ENCODE results near the gene ZNF710.

- no peak for TF ChIP-seq CTCF (conservative IDR thresholded peaks at IDR 0.05; ENCODE audit: low read depth, low read length)
- no peak for TF ChIP-seq EZH2 (IDR thresholded peaks at IDR 0.05; ENCODE audit: borderline replicate concordance, low read depth, low read length, poor library complexity, severe bottlenecking)
Measured at GRCh38 chr15:90126022-90126421, 124.9 kb downstream of the ZNF710 start.

Data from A673 (cell line).